Muscle of back (tissue), 11 donors: Measurements from ENCODE around the gene TUBA3D. TPM values are rescaled to one million over a fixed set of nuclear protein-coding genes. Genes with fewer than 3 reads are reported as not detected.
"Not testable (repeated sequence)": the region's sequence is repeated elsewhere in the genome, so short reads cannot be mapped to it uniquely, and the experiment has no call there.

Experiments used
- DNase-seq, 3 donors: peaks; one replicate each; pipeline versions ENCODE4 v3.0.0 to v3.0.0-alpha.2; 2013
- polyA plus RNA-seq, 10 donors: library from polyadenylated mRNA; unstranded; fragments of 120-200 nt; gene quantifications; one replicate each; pipeline ENCODE4 v1.2.1, GENCODE V29; 2013; ENCODE audit not compliant: insufficient read length in 10 of 10

TUBA3D gene
- polyA plus RNA-seq, 10 donors = 0.26 to 1.3 (median 0.80) TPM; not detected in 1

- not testable (repeated sequence) for DNase-seq
These were observed 8.3 kb downstream of the TUBA3D start for GRCh38 chr2:131483981-131484820.

GRCh38 chr2:131484906-131485460, 9.1 kb downstream of the TUBA3D start:
- DNase-seq = not testable (repeated sequence)

GRCh38 chr2:131486201-131486902, 10.4 kb downstream of the TUBA3D start:
- DNase-seq = not testable (repeated sequence)

- no peak for DNase-seq
These were observed 12.6 kb downstream of the TUBA3D start for GRCh38 chr2:131488306-131489205.

GRCh38 chr2:131490616-131491468, 14.9 kb downstream of the TUBA3D start:
- peak in 2 of 3 donors; percentile 36 to 75 for DNase-seq

GRCh38 chr2:131491469-131491836, 15.5 kb downstream of the TUBA3D start:
- peak in 1 of 3 donors; percentile 44 for DNase-seq

GRCh38 chr2:131492015-131492417, 16.1 kb downstream of the TUBA3D start, which contains the start of gene MZT2A:
Gene MZT2A (minus strand): TSS chr2:131492397. CDS start chr2:131492376, 21 bp downstream.
- peak in 1 of 3 donors; percentile 22 for DNase-seq

GRCh38 chr2:131492418-131493198, 16.7 kb downstream of the TUBA3D start:
- DNase-seq = peak; percentile 92 to 97 (median 93)

- peak in 1 of 3 donors; percentile 36 for DNase-seq
These were observed 17.5 kb downstream of the TUBA3D start for GRCh38 chr2:131493199-131493968.

- not testable (repeated sequence) for DNase-seq
These were observed 19.6 kb downstream of the TUBA3D start for GRCh38 chr2:131495506-131495905.

GRCh38 chr2:131498321-131498973, 22.5 kb downstream of the TUBA3D start:
- not testable (repeated sequence) for DNase-seq

GRCh38 chr2:131503587-131503986, 27.7 kb downstream of the TUBA3D start:
- not testable (repeated sequence) for DNase-seq

GRCh38 chr2:131504082-131504750, 28.3 kb downstream of the TUBA3D start:
- not testable (repeated sequence) for DNase-seq

- no peak for DNase-seq
These were observed 33.7 kb downstream of the TUBA3D start for GRCh38 chr2:131509615-131510014.

- not testable (repeated sequence) for DNase-seq
These were observed 35.5 kb downstream of the TUBA3D start for GRCh38 chr2:131511291-131511968.

GRCh38 chr2:131511969-131512870, 36.3 kb downstream of the TUBA3D start:
- not testable (repeated sequence) for DNase-seq
